HepG2 (cell line): ENCODE measurements around the gene DOCK2.

Experiments used
- CSRNP2 ChIP-seq: sonication (generic); formaldehyde crosslinking; conservative IDR thresholded peaks from 2 replicates; pipeline ENCODE4 v1.8.0; 2022; ENCODE audit warnings: low read depth, missing genetic modification reagents
- CTCF ChIP-seq: sonication (generic); formaldehyde crosslinking; IDR thresholded peaks from 2 replicates; pipeline ENCODE4 v1.5.0; 2020; ENCODE audit warnings: mild to moderate bottlenecking, missing genetic modification reagents, moderate library complexity
- DRAP1 ChIP-seq: IDR thresholded peaks from 2 replicates; pipeline ENCODE4 v1.6.1; 2016; ENCODE audit warnings: missing genetic modification reagents, missing compliant biosample characterization
- TFE3 ChIP-seq: IDR thresholded peaks from 2 replicates; pipeline ENCODE4 v1.6.1; 2016
- ZC3H4 ChIP-seq: sonication (generic); formaldehyde crosslinking; IDR thresholded peaks from 2 replicates; pipeline ENCODE4 v1.4.0; 2020; ENCODE audit warnings: missing genetic modification reagents, borderline replicate concordance
- ZNF263 ChIP-seq: sonication (generic); formaldehyde crosslinking; IDR thresholded peaks from 2 replicates; pipeline ENCODE4 v1.4.0; 2020; ENCODE audit warnings: missing genetic modification reagents

- TF ChIP-seq DRAP1 (no peak), CTCF (CRISPR knock-in tag) (no peak), ZNF263 (CRISPR knock-in tag) (no peak), CSRNP2 (no peak), ZC3H4 (CRISPR knock-in tag) (no peak), TFE3 (no peak)
Measured at GRCh38 chr5:169944115-169944514, 307.0 kb downstream of the DOCK2 start.
